ENCODE results near the gene ACYP1. TPM values are rescaled to one million over a fixed set of nuclear protein-coding genes. Genes with fewer than 3 reads are reported as not detected.

Gene ACYP1
- polyA plus RNA-seq, 3 donors: 2.8 to 11.8 (median 4.3) TPM

GRCh38 chr14:75084513-75084912 lies 20.7 kb upstream of the ACYP1 start:
- Histone ChIP-seq H3K27me3 (ENCODE audit: control insufficient read depth in 2 of 2, insufficient read depth in 2 of 2, low read length in 2 of 2) (no peaks in the 10 kb centered on the region), H3K4me2 (replicated peaks; ENCODE audit: extremely low read depth, low read length, poor library complexity, severe bottlenecking) (no peak overlapping the region), H3K9me3 (replicated peaks in 1 of 2; ENCODE audit: control insufficient read depth in 1 of 2, insufficient read depth in 1 of 2, low read length in 2 of 2) (no peaks in the 10 kb centered on the region), H4K20me1 (ENCODE audit: insufficient read depth, low read length) (peaks cover 6% of the 10 kb centered on the region), H3K9ac (ENCODE audit: insufficient read depth, low read length, poor library complexity, severe bottlenecking) (no peak overlapping the region), H3K79me2 (ENCODE audit: insufficient read depth, low read length) (no peaks in the 10 kb centered on the region), H3K36me3 (replicated peaks in 1 of 2; ENCODE audit: control insufficient read depth in 1 of 2, insufficient read depth in 2 of 2, low read length in 2 of 2) (peaks cover 74 to 84% of the 10 kb centered on the region in 2 donors), H2AFZ (ENCODE audit: insufficient read depth, low read depth, low read length, poor library complexity, severe bottlenecking) (no peak overlapping the region), H3K27ac (ENCODE audit: low read depth in 1 of 2, low read length in 2 of 2) (no peak overlapping the region), H3K4me1 (ENCODE audit: control insufficient read depth in 1 of 2, insufficient read depth in 2 of 2, low read length in 2 of 2) (no peaks in the 10 kb centered on the region), H3K4me3 (replicated peaks in 1 of 3; ENCODE audit: low read depth in 2 of 3, low read length in 3 of 3) (no peak overlapping the region)
- TF ChIP-seq CTCF (IDR thresholded peaks at IDR 0.05): no peak
- Mint-ChIP-seq H3K9me3 (no peaks in the 10 kb centered on the region), H3K27ac (peak overlapping the region in 1 of 7 donors; percentile 66), H3K4me3 (no peak overlapping the region), H3K36me3 (peaks cover 68 to 85% of the 10 kb centered on the region in 2 donors), H3K4me1 (no peaks in the 10 kb centered on the region), H3K27me3 (ENCODE audit: low read depth in 3 of 3) (no peaks in the 10 kb centered on the region)
- WGBS (ENCODE audit: insufficient coverage): 100% methylated on average over 2 of the region's 5 CpGs
- intact Hi-C loops (cut with micrococcal nuclease): loop anchor here in 1 of 2 donors (10.0 kb wide), 1 partner anchor 220 kb away; no protein-coding TSS in a partner anchor
- DNase-seq: no peak

GRCh38 chr14:75083271-75083670 lies 19.4 kb upstream of the ACYP1 start:
- Mint-ChIP-seq H3K4me1 (no peaks in the 10 kb centered on the region), H3K4me3 (no peak overlapping the region), H3K27me3 (ENCODE audit: low read depth in 3 of 3) (no peaks in the 10 kb centered on the region), H3K27ac (no peak overlapping the region), H3K36me3 (peaks cover 65 to 80% of the 10 kb centered on the region in 2 donors), H3K9me3 (no peaks in the 10 kb centered on the region)
- H3K27me3 ChIP-seq (ENCODE audit: control insufficient read depth in 2 of 2, insufficient read depth in 2 of 2, low read length in 2 of 2): no peaks in the 10 kb centered on the region
- H3K4me3 ChIP-seq (replicated peaks in 1 of 3; ENCODE audit: low read depth in 2 of 3, low read length in 3 of 3): no peak overlapping the region
- TF ChIP-seq CTCF (IDR thresholded peaks at IDR 0.05): no peak
- no peak for DNase-seq
- H3K27ac ChIP-seq (ENCODE audit: low read depth in 1 of 2, low read length in 2 of 2): no peak overlapping the region
- H3K9me3 ChIP-seq (replicated peaks in 1 of 2; ENCODE audit: control insufficient read depth in 1 of 2, insufficient read depth in 1 of 2, low read length in 2 of 2): no peaks in the 10 kb centered on the region
- H2AFZ ChIP-seq (ENCODE audit: insufficient read depth, low read depth, low read length, poor library complexity, severe bottlenecking): no peak overlapping the region
- peaks cover under 1% of the 10 kb centered on the region for H4K20me1 ChIP-seq (ENCODE audit: insufficient read depth, low read length)
- no peak overlapping the region for H3K9ac ChIP-seq (ENCODE audit: insufficient read depth, low read length, poor library complexity, severe bottlenecking)
- H3K79me2 ChIP-seq (ENCODE audit: insufficient read depth, low read length): no peaks in the 10 kb centered on the region
- H3K4me1 ChIP-seq (ENCODE audit: control insufficient read depth in 1 of 2, insufficient read depth in 2 of 2, low read length in 2 of 2): no peaks in the 10 kb centered on the region
- intact Hi-C loops (cut with micrococcal nuclease): loop anchor here in 1 of 2 donors (10.0 kb wide), 1 partner anchor 218 kb away; no protein-coding TSS in a partner anchor
- peaks cover 69 to 78% of the 10 kb centered on the region in 2 donors for H3K36me3 ChIP-seq (replicated peaks in 1 of 2; ENCODE audit: control insufficient read depth in 1 of 2, insufficient read depth in 2 of 2, low read length in 2 of 2)
- no peak overlapping the region for H3K4me2 ChIP-seq (replicated peaks; ENCODE audit: extremely low read depth, low read length, poor library complexity, severe bottlenecking)
- WGBS (ENCODE audit: insufficient coverage): no CpG with 5 or more reads among the region's 1 CpG
